Keratinocyte (primary cell): ENCODE data around the gene COX6B1. TPM values are rescaled to one million over a fixed set of nuclear protein-coding genes. Genes with fewer than 3 reads are reported as not detected.

Experiments
- DNase-seq: peaks from one replicate; pipeline ENCODE4 v3.0.0-alpha.2; 2011; ENCODE audit warnings: low read depth, missing footprints, low spot score
- FAIRE-seq: peaks from 2 replicates; lab custom pipeline; 2011; peaks lifted over from hg19 to GRCh38; lab: Jason Lieb, UNC
- H2AFZ ChIP-seq: 2 replicates; pipeline ENCODE4 v1.6.0; 2012; ENCODE audit warnings: low read length, control low read depth, inconsistent platforms; ENCODE audit not compliant: control insufficient read depth
- H3K27ac ChIP-seq: 2 replicates; pipeline ENCODE4 v1.5.1; 2011; ENCODE audit warnings: low read length; ENCODE audit not compliant: control insufficient read depth, insufficient read depth
- H3K27me3 ChIP-seq: 3 replicates; pipeline ENCODE4 v1.6.0; 2011; ENCODE audit warnings: low read length; ENCODE audit not compliant: control insufficient read depth, insufficient read depth; ENCODE audit errors: extremely low read depth
- H3K36me3 ChIP-seq, 2 experiments: 2 replicates in 1 of 2; 3 replicates in 1 of 2; pipeline ENCODE4 v1.5.1; 2011; ENCODE audit warnings: low read length in 2 of 2, mild to moderate bottlenecking in 1 of 2; ENCODE audit not compliant: control insufficient read depth in 2 of 2, insufficient read depth in 2 of 2; ENCODE audit errors: extremely low read depth in 1 of 2
- H3K4me1 ChIP-seq: 3 replicates; pipeline ENCODE4 v1.5.1; 2011; ENCODE audit warnings: low read length; ENCODE audit not compliant: control insufficient read depth, insufficient read depth; ENCODE audit errors: extremely low read depth
- H3K4me2 ChIP-seq: 3 replicates; pipeline ENCODE4 v1.6.0; 2011; ENCODE audit warnings: low read depth, low read length; ENCODE audit not compliant: control insufficient read depth, insufficient read depth; ENCODE audit errors: extremely low read depth
- H3K4me3 ChIP-seq, 3 experiments: fragments of 200-600 bp in 1 of 3; sonication (generic) in 1 of 3; 2 replicates in 2 of 3; 3 replicates in 1 of 3; pipeline ENCODE4 v1.5.1; 2011 to 2016; ENCODE audit warnings: low read length in 3 of 3, mild to moderate bottlenecking in 3 of 3, control low read depth in 2 of 3, inconsistent platforms in 1 of 3, low read depth in 1 of 3, mixed read lengths in 1 of 3, mixed run types in 1 of 3, moderate library complexity in 1 of 3; ENCODE audit not compliant: control insufficient read depth in 2 of 3, insufficient read depth in 2 of 3; ENCODE audit errors: extremely low read depth in 1 of 3
- H3K79me2 ChIP-seq: 2 replicates; pipeline ENCODE4 v1.6.0; 2012; ENCODE audit warnings: low read length; ENCODE audit not compliant: control insufficient read depth, insufficient read depth
- H3K9ac ChIP-seq: 3 replicates; pipeline ENCODE4 v1.6.0; 2011; ENCODE audit warnings: low read length; ENCODE audit not compliant: control insufficient read depth, insufficient read depth; ENCODE audit errors: extremely low read depth
- H3K9me1 ChIP-seq: 3 replicates; pipeline ENCODE4 v1.6.0; 2011; ENCODE audit warnings: low read length; ENCODE audit not compliant: control insufficient read depth, insufficient read depth; ENCODE audit errors: extremely low read depth
- H3K9me3 ChIP-seq: 2 replicates; pipeline ENCODE4 v1.5.1; 2012; ENCODE audit warnings: low read depth, low read length; ENCODE audit not compliant: control insufficient read depth
- H4K20me1 ChIP-seq: 3 replicates; pipeline ENCODE4 v1.6.0; 2011; ENCODE audit warnings: low read length; ENCODE audit not compliant: control insufficient read depth, insufficient read depth; ENCODE audit errors: extremely low read depth
- EZH2 ChIP-seq: IDR thresholded peaks from one replicate; pipeline ENCODE4 v1.6.1; 2012; ENCODE audit warnings: inconsistent platforms, mild to moderate bottlenecking, low read length, moderate library complexity
- dilution Hi-C: fragments of 300-500 bp; cut with MboI; formaldehyde crosslinking; loops from one replicate; pipeline ENCODE4 v1.7.0; 2020; ENCODE audit warnings: low sequenced_read_pairs; ENCODE audit not compliant: extremely low pct_ligation_motif_present
- polyA plus RNA-seq, 5 experiments: library from polyadenylated mRNA; depleted of rRNA in 3 of 5; stranded (reverse) in 3 of 5; stranded (forward) in 1 of 5; unstranded in 1 of 5; fragments of >200 nt; gene quantifications; 1 replicate in 1 of 5; 2 replicates in 3 of 5; 3 replicates in 1 of 5; pipeline versions ENCODE4 v1.2.1 to v1.2.3, GENCODE V29; 2011 to 2012; ENCODE audit warnings: missing spikeins in 2 of 5, low read depth in 1 of 5, low replicate concordance in 1 of 5
- TF ChIP-seq, protein P1 (sequence below), 3 experiments: IDR thresholded peaks in 1 of 3; conservative IDR thresholded peaks in 1 of 3; optimal IDR thresholded peaks in 1 of 3; 2 replicates in 2 of 3; 3 replicates in 1 of 3; pipeline versions ENCODE3 to v1.5.1; 2011; ENCODE audit warnings: low read length in 3 of 3, mild to moderate bottlenecking in 3 of 3, moderate library complexity in 2 of 3, control low read depth in 1 of 3, inconsistent platforms in 1 of 3; ENCODE audit not compliant: insufficient read depth in 2 of 3; ENCODE audit errors: extremely low read depth in 1 of 3

COX6B1 gene
- polyA plus RNA-seq, 1 donor (not counting 4 experiments of a cell fraction or from before 2014, with no cell fraction given), result 509 TPM

GRCh38 chr19:35628264-35628564 is 19.9 kb upstream of the COX6B1 start:
- Histone ChIP-seq H3K4me2 (peak overlapping the region; percentile 81), H3K4me1 (peaks cover 10% of the 10 kb centered on the region), H3K27ac (peak overlapping the region; percentile 86), H4K20me1 (no peaks in the 10 kb centered on the region), H2AFZ (peak overlapping the region; percentile 58), H3K27me3 (no peaks in the 10 kb centered on the region), H3K9ac (peak overlapping the region; percentile 96), H3K36me3 (peaks cover 20 to 21% of the 10 kb centered on the region in 2 experiments), H3K4me3 (peak overlapping the region; percentile 80 to 98 (median 92)), H3K9me1 (no peaks in the 10 kb centered on the region), H3K79me2 (peaks cover 18% of the 10 kb centered on the region), H3K9me3 (no peaks in the 10 kb centered on the region)
- TF ChIP-seq, protein P1, sequence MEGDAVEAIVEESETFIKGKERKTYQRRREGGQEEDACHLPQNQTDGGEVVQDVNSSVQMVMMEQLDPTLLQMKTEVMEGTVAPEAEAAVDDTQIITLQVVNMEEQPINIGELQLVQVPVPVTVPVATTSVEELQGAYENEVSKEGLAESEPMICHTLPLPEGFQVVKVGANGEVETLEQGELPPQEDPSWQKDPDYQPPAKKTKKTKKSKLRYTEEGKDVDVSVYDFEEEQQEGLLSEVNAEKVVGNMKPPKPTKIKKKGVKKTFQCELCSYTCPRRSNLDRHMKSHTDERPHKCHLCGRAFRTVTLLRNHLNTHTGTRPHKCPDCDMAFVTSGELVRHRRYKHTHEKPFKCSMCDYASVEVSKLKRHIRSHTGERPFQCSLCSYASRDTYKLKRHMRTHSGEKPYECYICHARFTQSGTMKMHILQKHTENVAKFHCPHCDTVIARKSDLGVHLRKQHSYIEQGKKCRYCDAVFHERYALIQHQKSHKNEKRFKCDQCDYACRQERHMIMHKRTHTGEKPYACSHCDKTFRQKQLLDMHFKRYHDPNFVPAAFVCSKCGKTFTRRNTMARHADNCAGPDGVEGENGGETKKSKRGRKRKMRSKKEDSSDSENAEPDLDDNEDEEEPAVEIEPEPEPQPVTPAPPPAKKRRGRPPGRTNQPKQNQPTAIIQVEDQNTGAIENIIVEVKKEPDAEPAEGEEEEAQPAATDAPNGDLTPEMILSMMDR (optimal IDR thresholded peaks at IDR 0.05 in 1 of 3, IDR thresholded peaks at IDR 0.05 in 1 of 3, conservative IDR thresholded peaks at IDR 0.05 in 1 of 3; ENCODE audit: extremely low read depth in 1 of 3, insufficient read depth in 2 of 3, low read length in 3 of 3), result no peak
- TF ChIP-seq EZH2, result no peak
- FAIRE-seq (no peak), DNase-seq (no peak)
- dilution Hi-C loops, result no loop called here

- dilution Hi-C loops, result no loop called here
- Histone ChIP-seq H3K4me1 (peaks cover 10% of the 10 kb centered on the region), H3K9me3 (no peaks in the 10 kb centered on the region), H3K4me2 (peak within 1 kb of the TSS; percentile 100), H3K27ac (peak within 1 kb of the TSS; percentile 86), H3K36me3 (peaks cover 22 to 23% of the 10 kb centered on the region in 2 experiments), H3K9me1 (no peaks in the 10 kb centered on the region), H3K9ac (peak within 1 kb of the TSS; percentile 96), H3K4me3 (peak within 1 kb of the TSS; percentile 80 to 98 (median 92)), H3K79me2 (peaks cover 18% of the 10 kb centered on the region), H2AFZ (peak within 1 kb of the TSS; percentile 82), H4K20me1 (no peaks in the 10 kb centered on the region), H3K27me3 (no peaks in the 10 kb centered on the region)
- FAIRE-seq (peak; percentile 99), DNase-seq (peak; percentile 95)
- no peak for TF ChIP-seq EZH2
- TF ChIP-seq, protein P1 (optimal IDR thresholded peaks at IDR 0.05 in 1 of 3, IDR thresholded peaks at IDR 0.05 in 1 of 3, conservative IDR thresholded peaks at IDR 0.05 in 1 of 3; ENCODE audit: extremely low read depth in 1 of 3, insufficient read depth in 2 of 3, low read length in 3 of 3), result no peak
Measured at GRCh38 chr19:35628565-35629331, 19.4 kb upstream of the COX6B1 start, which contains the start of gene RBM42. RBM42 (plus strand) TSS chr19:35629036; CDS start chr19:35629154, 118 bp downstream.
